HG03097 (cell line): Measurements from ENCODE around the gene RPP25L.

Source experiments
- ATAC-seq: cut with Tn5 transposase; IDR thresholded peaks from one replicate; pipeline ENCODE4 v1.9.1; 2021; ENCODE audit not compliant: unreplicated experiment, low FRiP score

The RPP25L gene

GRCh38 chr9:34572092-34572491, 39.8 kb downstream of the RPP25L start:
- no peak for ATAC-seq

- no peak for ATAC-seq
These were observed 40.5 kb downstream of the RPP25L start for GRCh38 chr9:34571481-34571810.

DNA sequence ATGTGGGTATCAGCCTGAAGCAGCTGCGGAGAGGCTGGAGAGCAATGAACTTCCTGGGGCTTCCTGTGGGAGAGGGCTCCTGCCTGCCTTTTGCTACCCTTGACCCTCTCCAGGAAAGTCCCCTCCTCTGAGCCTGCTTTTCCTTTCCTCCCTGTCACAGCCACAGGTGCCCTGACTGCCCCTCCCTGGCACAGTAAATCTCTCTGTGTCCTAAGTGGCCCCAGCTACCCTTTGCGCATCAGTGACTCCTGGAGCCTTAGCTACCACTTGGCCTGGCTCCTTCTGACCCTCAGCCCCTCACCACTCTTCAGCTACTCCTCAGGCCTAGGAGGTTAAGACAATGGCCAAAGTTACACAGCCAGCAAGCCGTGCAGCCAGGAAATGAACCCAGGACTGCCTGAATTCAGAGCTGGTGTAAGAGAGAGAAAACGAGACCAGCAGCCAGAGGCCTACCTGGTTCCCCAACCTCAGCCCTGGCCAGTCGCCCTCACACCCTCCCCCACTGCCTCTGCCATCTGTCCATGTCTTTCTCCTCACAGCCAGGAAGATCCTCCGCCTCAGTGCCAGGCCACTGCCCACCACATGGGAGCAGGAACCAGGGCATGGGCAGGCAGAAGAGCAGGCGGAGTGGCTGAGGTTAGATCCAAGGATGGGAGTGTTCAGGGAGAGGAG, 41.0 kb downstream of the RPP25L start:
- no peak for ATAC-seq

DNA sequence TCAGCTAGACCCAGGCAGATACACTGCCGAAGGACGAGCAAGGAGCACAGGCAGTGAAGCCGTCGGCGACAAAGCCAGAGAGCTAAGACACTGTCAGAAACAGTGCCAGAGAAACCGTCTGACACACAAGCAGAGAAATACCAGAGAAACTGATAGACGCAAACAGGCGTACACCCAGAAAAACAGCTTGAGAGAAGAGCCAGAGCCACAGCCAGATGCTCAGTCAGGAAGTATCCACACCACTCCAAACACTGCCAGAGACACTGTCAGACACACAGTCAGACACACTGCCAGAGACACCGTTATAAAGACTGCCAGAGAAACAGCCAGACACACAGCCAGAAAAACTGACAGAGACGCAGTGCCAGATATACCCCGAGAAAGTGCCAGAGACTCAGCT, 41.5 kb downstream of the RPP25L start:
- no peak for ATAC-seq

DNA sequence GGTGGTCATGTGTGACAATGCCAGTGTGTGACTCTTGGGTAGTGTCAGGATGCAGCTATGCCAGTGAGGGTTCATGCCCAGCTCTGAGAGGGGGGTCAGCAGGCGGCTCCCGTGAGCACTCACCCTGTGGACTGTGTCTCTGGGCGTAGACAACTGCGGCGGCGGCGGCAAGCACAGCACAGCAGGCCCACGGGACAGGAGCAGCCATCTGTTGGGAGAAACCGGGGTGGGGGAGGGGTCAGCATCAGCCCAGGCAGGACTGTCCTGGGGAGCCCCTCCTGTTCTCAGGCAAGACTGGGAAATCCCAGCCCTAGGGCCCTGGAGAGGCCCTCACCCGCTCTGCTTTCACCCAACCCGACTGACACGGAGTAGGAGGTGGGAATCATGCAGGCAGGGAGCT, 43.1 kb downstream of the RPP25L start:
- no peak for ATAC-seq

GRCh38 chr9:34568133-34568532, 43.8 kb downstream of the RPP25L start:
- ATAC-seq: no peak

GRCh38 chr9:34566972-34567371, 44.9 kb downstream of the RPP25L start:
- no peak for ATAC-seq

DNA sequence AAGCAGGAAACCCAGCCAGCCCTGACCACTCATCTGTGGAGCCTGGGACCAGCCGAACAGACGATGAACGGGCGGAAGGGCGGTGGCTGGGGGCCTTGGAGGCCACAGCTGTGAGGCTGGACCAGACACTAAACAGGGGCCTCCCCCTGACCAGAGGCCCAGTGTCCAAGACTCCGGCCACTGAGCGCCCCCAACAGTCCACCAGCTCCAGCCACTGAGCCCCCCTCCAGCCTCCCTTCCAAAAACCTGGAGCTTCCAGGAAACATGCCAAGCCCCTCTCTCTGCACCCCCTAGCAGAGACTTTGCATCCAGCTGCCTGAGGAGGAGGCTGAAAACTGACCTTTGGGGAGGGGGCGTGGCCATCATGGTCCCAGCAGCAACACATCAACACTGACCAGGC, 45.6 kb downstream of the RPP25L start:
- ATAC-seq: no peak

- no peak for ATAC-seq
These were observed 46.0 kb downstream of the RPP25L start for GRCh38 chr9:34565856-34566255.

DNA sequence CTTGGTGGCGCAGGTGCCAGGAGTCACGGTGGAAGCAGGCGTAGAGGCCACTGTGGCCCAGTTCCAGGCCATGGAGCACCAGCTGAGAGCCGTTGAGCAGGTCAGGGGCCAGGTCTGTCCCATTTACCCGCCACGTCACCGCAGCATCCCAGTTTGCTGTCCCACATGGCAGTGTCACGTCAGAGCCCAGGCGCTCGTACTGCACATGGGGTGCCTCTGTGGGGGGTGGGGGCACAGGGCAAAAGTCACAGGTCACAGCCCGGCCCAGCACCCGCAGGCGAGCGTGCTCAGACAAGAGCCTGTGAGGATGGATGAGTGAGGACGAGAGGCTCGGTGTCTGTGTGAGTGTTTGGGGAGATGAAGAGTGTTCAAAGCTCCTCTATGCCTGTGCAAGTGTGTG, 47.3 kb downstream of the RPP25L start:
- ATAC-seq: no peak

- ATAC-seq: no peak
These were observed 48.6 kb downstream of the RPP25L start for GRCh38 chr9:34563262-34563661.

DNA sequence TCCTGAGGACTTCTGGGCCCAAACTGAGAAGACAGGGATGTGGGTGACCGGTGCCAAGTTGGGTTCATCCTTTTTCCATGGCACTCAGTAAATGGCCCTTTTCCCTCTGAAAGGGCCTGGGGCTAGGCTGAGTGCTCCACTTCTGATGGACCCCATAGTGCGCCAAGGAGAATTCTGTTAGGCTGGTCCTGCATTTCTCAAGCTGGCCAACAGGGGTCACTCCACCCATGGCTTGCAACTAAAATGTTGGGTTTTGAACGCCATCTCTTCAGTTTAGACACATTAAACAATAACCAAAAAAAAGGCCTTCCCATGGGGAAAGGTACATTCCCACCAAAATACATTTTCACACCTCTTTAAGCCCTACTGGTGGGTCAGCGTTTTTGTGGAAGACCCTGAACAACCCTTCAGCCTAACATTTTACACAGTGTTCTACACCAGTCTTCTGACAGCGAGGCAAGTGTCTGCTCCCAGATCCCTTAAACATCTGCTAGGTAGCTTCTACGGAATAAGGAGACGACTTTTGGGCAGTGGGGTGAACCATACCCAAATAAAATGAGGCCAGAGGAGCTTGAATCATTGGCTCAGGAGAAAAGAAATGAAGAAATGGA, 49.7 kb downstream of the RPP25L start:
- ATAC-seq: no peak

DNA sequence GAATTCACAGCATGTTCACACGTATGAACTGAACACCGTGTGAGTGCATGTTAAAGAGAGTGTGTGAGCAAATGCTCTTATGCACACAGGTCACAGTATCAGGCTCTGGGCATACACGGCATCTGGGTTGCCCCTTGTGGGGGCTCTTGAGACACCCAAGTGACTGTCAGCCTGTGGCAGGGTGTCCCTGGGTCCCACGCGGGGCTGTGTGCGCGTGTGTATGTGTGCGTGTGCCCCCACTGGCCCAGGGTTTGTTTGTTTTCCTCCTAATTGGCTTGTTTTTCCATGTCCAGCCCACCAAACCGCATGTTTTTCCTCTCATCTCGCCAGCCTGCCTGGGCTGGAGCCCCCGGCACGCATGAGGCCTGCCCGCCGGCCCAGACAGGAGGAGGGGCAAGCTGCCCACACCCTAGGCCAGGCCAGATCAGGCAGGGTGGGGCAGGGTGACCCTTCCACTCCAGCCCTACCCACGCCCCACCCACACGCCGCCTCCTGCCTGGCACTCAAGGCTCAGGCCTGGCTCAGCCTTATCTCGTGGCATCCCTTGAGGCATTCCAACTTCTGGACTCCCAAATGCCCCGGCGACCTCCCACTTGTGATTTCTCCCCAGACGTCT, 51.2 kb downstream of the RPP25L start:
- ATAC-seq: no peak
